GM18861 (cell line): Measurements from ENCODE around the gene TERC.
"Not testable (repeated sequence)": the region's sequence is repeated elsewhere in the genome, so short reads cannot be mapped to it uniquely, and the experiment has no call there.

ENCODE experiments used
- ATAC-seq: cut with Tn5 transposase; IDR thresholded peaks from one replicate; pipeline ENCODE4 v1.9.1; 2021; ENCODE audit not compliant: unreplicated experiment

TERC gene

GRCh38 chr3:169772305-169772896, 7.5 kb upstream of the TERC start:
- peak; percentile 4 for ATAC-seq

- ATAC-seq: peak; percentile 20
Observed at GRCh38 chr3:169771497-169772304, 6.8 kb upstream of the TERC start.

GRCh38 chr3:169769287-169770181, 4.7 kb upstream of the TERC start, which contains the start of gene ACTRT3:
Gene ACTRT3 (minus strand): TSS chr3:169769561. CDS start chr3:169769520, 41 bp downstream.
- peak; percentile 20 for ATAC-seq

GRCh38 chr3:169764312-169764881, 463 bp downstream of the TERC start:
- ATAC-seq: peak; percentile 18

GRCh38 chr3:169760479-169760878, 4.4 kb downstream of the TERC start:
- no peak for ATAC-seq

- ATAC-seq: peak; percentile 73
Observed at GRCh38 chr3:169759256-169759655, 5.6 kb downstream of the TERC start.

- no peak for ATAC-seq
Observed at GRCh38 chr3:169758359-169758994, 6.4 kb downstream of the TERC start.

GRCh38 chr3:169755488-169755887, 9.4 kb downstream of the TERC start:
- ATAC-seq: no peak

- ATAC-seq: no peak
Observed at GRCh38 chr3:169754711-169755110, 10.1 kb downstream of the TERC start.

- ATAC-seq: no peak
Observed at GRCh38 chr3:169751875-169752274, 13.0 kb downstream of the TERC start.

GRCh38 chr3:169750665-169751064, 14.2 kb downstream of the TERC start:
- ATAC-seq: no peak

- ATAC-seq: no peak
Observed at GRCh38 chr3:169748670-169749069, 16.2 kb downstream of the TERC start.

GRCh38 chr3:169746924-169747323, 17.9 kb downstream of the TERC start:
- ATAC-seq: no peak

- ATAC-seq: peak; percentile 58
Observed at GRCh38 chr3:169744366-169745054, 20.4 kb downstream of the TERC start.

- ATAC-seq: no peak
Observed at GRCh38 chr3:169739067-169739466, 25.8 kb downstream of the TERC start.

GRCh38 chr3:169731857-169732256, 33.0 kb downstream of the TERC start:
- ATAC-seq: not testable (repeated sequence)

- ATAC-seq: no peak
Observed at GRCh38 chr3:169722724-169723123, 42.1 kb downstream of the TERC start.

- not testable (repeated sequence) for ATAC-seq
Observed at GRCh38 chr3:169718415-169718814, 46.4 kb downstream of the TERC start.
